Progenitor cell of endocrine pancreas (in vitro differentiated cells): ENCODE measurements around the gene EPHA5. TPM values are rescaled to one million over a fixed set of nuclear protein-coding genes. Genes with fewer than 3 reads are reported as not detected.

Source experiments
- DNase-seq: peaks from one replicate; pipeline ENCODE4 v3.0.0; 2021; ENCODE audit warnings: low spot score; ENCODE audit not compliant: unreplicated experiment
- H3K27ac Mint-ChIP-seq: 2 replicates; pipeline ENCODE4 v1.8.0; 2021; ENCODE audit warnings: mild to moderate bottlenecking, moderate library complexity, mixed read lengths
- H3K27me3 Mint-ChIP-seq: 2 replicates; pipeline ENCODE4 v1.8.0; 2021; ENCODE audit warnings: mixed read lengths
- H3K36me3 Mint-ChIP-seq: 2 replicates; pipeline ENCODE4 v1.8.0; 2022; ENCODE audit warnings: mixed read lengths; ENCODE audit not compliant: insufficient read depth
- H3K4me1 Mint-ChIP-seq: 2 replicates; pipeline ENCODE4 v1.8.0; 2021; ENCODE audit warnings: low read depth, mixed read lengths
- H3K4me3 Mint-ChIP-seq: 2 replicates; pipeline ENCODE4 v1.8.0; 2021; ENCODE audit warnings: low read depth, mild to moderate bottlenecking, moderate library complexity, mixed read lengths
- H3K9me3 Mint-ChIP-seq: 2 replicates; pipeline ENCODE4 v1.8.0; 2021; ENCODE audit warnings: low read depth, mixed read lengths
- CTCF ChIP-seq: fragments of 200-600 bp; sonication (generic); IDR thresholded peaks from one replicate; pipeline ENCODE4 v1.5.0; 2021; ENCODE audit warnings: antibody characterized with exemption, mild to moderate bottlenecking; ENCODE audit not compliant: unreplicated experiment
- total RNA-seq: library from RNA; stranded (reverse); gene quantifications from 2 replicates; pipeline ENCODE4 v1.2.1, GENCODE V29; 2021

Gene EPHA5
- total RNA-seq, 1 donor from 2014 or later, result not detected

GRCh38 chr4:65495439-65495838 lies 174.8 kb downstream of the EPHA5 start:
- DNase-seq, result no peak
- Mint-ChIP-seq H3K27ac (no peak overlapping the region), H3K4me1 (no peaks in the 10 kb centered on the region), H3K27me3 (no peaks in the 10 kb centered on the region), H3K9me3 (no peaks in the 10 kb centered on the region), H3K36me3 (no peaks in the 10 kb centered on the region), H3K4me3 (no peak overlapping the region)
- TF ChIP-seq CTCF, result no peak

- H3K4me1 Mint-ChIP-seq, result no peaks in the 10 kb centered on the region
- H3K36me3 Mint-ChIP-seq, result no peaks in the 10 kb centered on the region
- H3K27ac Mint-ChIP-seq, result no peak overlapping the region
- H3K4me3 Mint-ChIP-seq, result no peak overlapping the region
- no peaks in the 10 kb centered on the region for H3K9me3 Mint-ChIP-seq
- no peaks in the 10 kb centered on the region for H3K27me3 Mint-ChIP-seq
- no peak for TF ChIP-seq CTCF
- DNase-seq, result no peak
Observed at GRCh38 chr4:65482410-65482809, 187.9 kb downstream of the EPHA5 start.

- Mint-ChIP-seq H3K9me3 (no peaks in the 10 kb centered on the region), H3K36me3 (no peaks in the 10 kb centered on the region), H3K27ac (no peak overlapping the region), H3K4me3 (no peak overlapping the region), H3K4me1 (no peaks in the 10 kb centered on the region), H3K27me3 (no peaks in the 10 kb centered on the region)
- no peak for TF ChIP-seq CTCF
- DNase-seq, result no peak
Observed at GRCh38 chr4:65472531-65472930, 197.8 kb downstream of the EPHA5 start.

GRCh38 chr4:65467068-65467680 lies 203.1 kb downstream of the EPHA5 start:
- Mint-ChIP-seq H3K4me1 (no peaks in the 10 kb centered on the region), H3K36me3 (no peaks in the 10 kb centered on the region), H3K9me3 (peaks cover 3% of the 10 kb centered on the region), H3K27me3 (no peaks in the 10 kb centered on the region), H3K4me3 (no peak overlapping the region), H3K27ac (no peak overlapping the region)
- DNase-seq, result no peak
- TF ChIP-seq CTCF, result no peak

- H3K36me3 Mint-ChIP-seq, result no peaks in the 10 kb centered on the region
- peaks cover 3% of the 10 kb centered on the region for H3K9me3 Mint-ChIP-seq
- no peak for TF ChIP-seq CTCF
- no peak overlapping the region for H3K4me3 Mint-ChIP-seq
- no peaks in the 10 kb centered on the region for H3K27me3 Mint-ChIP-seq
- no peak for DNase-seq
- H3K4me1 Mint-ChIP-seq, result no peaks in the 10 kb centered on the region
- H3K27ac Mint-ChIP-seq, result no peak overlapping the region
Observed at GRCh38 chr4:65461781-65462180, 208.5 kb downstream of the EPHA5 start.
